DOHH2 (cell line): Measurements from ENCODE around the gene REXO1.

Experiments
- H3F3A ChIP-seq: fragments of 200-600 bp; sonication (generic), shearing (Covaris generic); 2 replicates; pipeline ENCODE4 v1.6.0; 2016; ENCODE audit warnings: antibody characterized with exemption, mild to moderate bottlenecking; ENCODE audit not compliant: control insufficient read depth, insufficient read depth
- H3K27ac ChIP-seq: fragments of 200-600 bp; sonication (generic); 2 replicates; pipeline ENCODE4 v1.5.1; 2014; ENCODE audit warnings: low read depth, mild to moderate bottlenecking, low read length, moderate library complexity
- H3K27me3 ChIP-seq: fragments of 200-600 bp; sonication (generic); 2 replicates; pipeline ENCODE4 v1.6.1; 2014; ENCODE audit warnings: mild to moderate bottlenecking, low read length, mixed read lengths; ENCODE audit not compliant: control insufficient read depth
- H3K36me3 ChIP-seq: fragments of 200-600 bp; sonication (generic); 2 replicates; pipeline ENCODE4 v1.6.1; 2014; ENCODE audit warnings: mild to moderate bottlenecking, low read length, moderate library complexity, mixed read lengths; ENCODE audit not compliant: control insufficient read depth
- H3K4me1 ChIP-seq: fragments of 200-600 bp; sonication (generic); 2 replicates; pipeline ENCODE4 v1.6.1; 2014; ENCODE audit warnings: mild to moderate bottlenecking, low read length, mixed read lengths; ENCODE audit not compliant: control insufficient read depth
- H3K4me2 ChIP-seq: fragments of 200-600 bp; sonication (generic); 2 replicates; pipeline ENCODE4 v1.6.0; 2014; ENCODE audit warnings: mild to moderate bottlenecking, low read length, moderate library complexity
- H3K4me3 ChIP-seq: fragments of 200-600 bp; sonication (generic); 2 replicates; pipeline ENCODE4 v1.5.1; 2014; ENCODE audit warnings: mild to moderate bottlenecking, low read length, mixed read lengths
- H3K79me2 ChIP-seq: fragments of 200-600 bp; sonication (generic); 2 replicates; pipeline ENCODE4 v1.6.1; 2014; ENCODE audit warnings: mild to moderate bottlenecking, low read length, mixed read lengths; ENCODE audit not compliant: control insufficient read depth
- H3K9me2 ChIP-seq: fragments of 200-600 bp; sonication (generic); replicated peaks from 2 replicates; pipeline ENCODE4 v1.6.1; 2014; ENCODE audit warnings: mild to moderate bottlenecking, low read length, mixed read lengths; ENCODE audit not compliant: control insufficient read depth
- H3K9me3 ChIP-seq: fragments of 200-600 bp; sonication (generic); 2 replicates; pipeline ENCODE4 v1.6.1; 2014; ENCODE audit warnings: antibody characterized with exemption, low read length, mixed read lengths; ENCODE audit not compliant: control insufficient read depth, insufficient read depth
- H4K20me1 ChIP-seq: fragments of 200-600 bp; sonication (generic); 2 replicates; pipeline ENCODE4 v1.6.0; 2014; ENCODE audit warnings: low read depth, mild to moderate bottlenecking, antibody characterized with exemption, low read length, moderate library complexity; ENCODE audit not compliant: control insufficient read depth, insufficient read depth
- EZH2phosphoT487 ChIP-seq: fragments of 200-600 bp; sonication (generic); IDR thresholded peaks from 2 replicates; pipeline ENCODE4 v1.6.1; 2017; ENCODE audit warnings: borderline replicate concordance, mild to moderate bottlenecking, antibody characterized with exemption, low read length, moderate library complexity, mixed read lengths
- TF ChIP-seq, protein P1 (sequence below): fragments of 200-600 bp; sonication (generic); IDR thresholded peaks from one replicate; pipeline ENCODE4 v1.5.1; 2014; ENCODE audit warnings: antibody characterized with exemption, mild to moderate bottlenecking, low read depth, low read length; ENCODE audit not compliant: poor library complexity, severe bottlenecking

The REXO1 gene

DNA sequence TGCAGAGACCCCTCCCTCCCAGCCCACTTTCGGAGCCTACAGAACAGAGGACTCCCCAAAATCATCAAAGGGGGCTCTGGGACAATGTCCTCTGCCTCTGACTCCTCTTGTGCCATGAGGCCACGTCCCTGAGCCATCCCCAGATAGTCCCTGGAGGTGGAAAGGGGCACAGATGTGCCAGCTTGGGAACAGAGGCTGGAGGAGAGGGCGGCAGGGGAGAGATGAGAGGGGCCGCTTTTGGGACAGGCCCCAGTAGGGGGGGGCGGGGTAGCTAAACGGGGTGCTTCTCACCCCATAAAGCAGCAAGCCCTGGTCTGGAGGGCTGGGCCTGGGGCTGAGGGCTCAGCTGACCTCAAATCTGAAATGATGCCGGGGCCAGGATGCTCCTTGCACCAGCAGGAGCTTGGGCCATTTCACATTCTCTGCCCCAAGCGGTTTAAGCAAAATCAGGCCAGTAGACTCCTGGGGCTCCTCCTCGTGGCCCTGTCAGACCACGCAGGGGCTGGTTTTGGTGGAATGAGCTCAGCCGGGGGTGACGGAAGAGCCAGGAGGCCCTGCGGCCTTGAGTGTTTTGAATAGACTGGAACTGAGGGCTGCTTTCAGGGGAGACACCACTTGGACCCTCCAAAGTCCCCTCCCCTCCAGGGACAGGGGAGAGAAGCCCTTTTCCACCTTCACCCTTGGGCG is 67.9 kb downstream of the REXO1 start:
- Histone ChIP-seq H3K27ac (no peak overlapping the region), H3K4me2 (no peak overlapping the region), H3K9me2 (no peaks in the 10 kb centered on the region), H3K27me3 (0 out of 2 replicates have a peak, but pooled peaks cover 3% of the 10 kb centered on the region), H3K9me3 (peaks cover 20% of the 10 kb centered on the region), H4K20me1 (no peaks in the 10 kb centered on the region), H3K79me2 (no peaks in the 10 kb centered on the region), H3K4me1 (no peaks in the 10 kb centered on the region), H3F3A (no peaks in the 10 kb centered on the region), H3K4me3 (no peak overlapping the region), H3K36me3 (no peaks in the 10 kb centered on the region)
- no peak for TF ChIP-seq EZH2phosphoT487
- TF ChIP-seq, protein P1, sequence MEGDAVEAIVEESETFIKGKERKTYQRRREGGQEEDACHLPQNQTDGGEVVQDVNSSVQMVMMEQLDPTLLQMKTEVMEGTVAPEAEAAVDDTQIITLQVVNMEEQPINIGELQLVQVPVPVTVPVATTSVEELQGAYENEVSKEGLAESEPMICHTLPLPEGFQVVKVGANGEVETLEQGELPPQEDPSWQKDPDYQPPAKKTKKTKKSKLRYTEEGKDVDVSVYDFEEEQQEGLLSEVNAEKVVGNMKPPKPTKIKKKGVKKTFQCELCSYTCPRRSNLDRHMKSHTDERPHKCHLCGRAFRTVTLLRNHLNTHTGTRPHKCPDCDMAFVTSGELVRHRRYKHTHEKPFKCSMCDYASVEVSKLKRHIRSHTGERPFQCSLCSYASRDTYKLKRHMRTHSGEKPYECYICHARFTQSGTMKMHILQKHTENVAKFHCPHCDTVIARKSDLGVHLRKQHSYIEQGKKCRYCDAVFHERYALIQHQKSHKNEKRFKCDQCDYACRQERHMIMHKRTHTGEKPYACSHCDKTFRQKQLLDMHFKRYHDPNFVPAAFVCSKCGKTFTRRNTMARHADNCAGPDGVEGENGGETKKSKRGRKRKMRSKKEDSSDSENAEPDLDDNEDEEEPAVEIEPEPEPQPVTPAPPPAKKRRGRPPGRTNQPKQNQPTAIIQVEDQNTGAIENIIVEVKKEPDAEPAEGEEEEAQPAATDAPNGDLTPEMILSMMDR, result peak; percentile 9

- no peaks in the 10 kb centered on the region for H3F3A ChIP-seq
- H3K9me3 ChIP-seq, result peaks cover 20% of the 10 kb centered on the region
- no peaks in the 10 kb centered on the region for H4K20me1 ChIP-seq
- no peak for TF ChIP-seq EZH2phosphoT487
- TF ChIP-seq, protein P1, result no peak
- no peaks in the 10 kb centered on the region for H3K4me1 ChIP-seq
- H3K4me2 ChIP-seq, result no peak overlapping the region
- H3K4me3 ChIP-seq, result no peak overlapping the region
- H3K27ac ChIP-seq, result no peak overlapping the region
- no peaks in the 10 kb centered on the region for H3K9me2 ChIP-seq
- H3K79me2 ChIP-seq, result no peaks in the 10 kb centered on the region
- 0 out of 2 replicates have a peak, but pooled peaks cover 3% of the 10 kb centered on the region for H3K27me3 ChIP-seq
- no peaks in the 10 kb centered on the region for H3K36me3 ChIP-seq
Measured at GRCh38 chr19:1779574-1779973, 68.7 kb downstream of the REXO1 start.

DNA sequence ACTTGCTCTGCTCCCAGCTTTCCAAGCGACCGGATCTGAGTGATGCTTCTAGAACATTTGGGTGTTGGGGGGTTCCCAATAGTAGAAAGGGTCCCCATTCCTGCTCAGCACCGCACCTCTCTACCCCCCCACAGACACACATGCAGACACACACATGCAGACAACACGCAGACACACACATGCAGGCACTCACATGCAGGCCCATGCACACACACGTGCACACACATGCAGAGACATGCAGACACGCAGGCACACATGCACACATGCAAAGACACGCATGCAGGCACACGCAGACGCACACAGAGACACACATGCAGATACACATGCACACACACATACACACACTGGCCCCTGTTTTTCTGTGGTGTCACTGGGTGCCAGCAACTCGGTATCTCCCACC is 71.1 kb downstream of the REXO1 start:
- H4K20me1 ChIP-seq, result no peaks in the 10 kb centered on the region
- peaks cover 6% of the 10 kb centered on the region for H3K9me3 ChIP-seq
- TF ChIP-seq EZH2phosphoT487, result no peak
- TF ChIP-seq, protein P1, result no peak
- H3K27ac ChIP-seq, result no peak overlapping the region
- H3K9me2 ChIP-seq, result no peaks in the 10 kb centered on the region
- H3K27me3 ChIP-seq, result 0 out of 2 replicates have a peak, but pooled peaks cover 3% of the 10 kb centered on the region
- H3K4me2 ChIP-seq, result no peak overlapping the region
- no peaks in the 10 kb centered on the region for H3F3A ChIP-seq
- no peaks in the 10 kb centered on the region for H3K79me2 ChIP-seq
- no peak overlapping the region for H3K4me3 ChIP-seq
- H3K36me3 ChIP-seq, result no peaks in the 10 kb centered on the region
- no peaks in the 10 kb centered on the region for H3K4me1 ChIP-seq
